Activated naive CD8-positive, alpha-beta T cell treated with anti-CD3 and anti-CD28 coated beads, Interleukin-2, amount 50 U/mL, for 16 hours (primary cell): Measurements from ENCODE around the gene PCDHGB7.
"Not testable (repeated sequence)": the region's sequence is repeated elsewhere in the genome, so short reads cannot be mapped to it uniquely, and the experiment has no call there.

Source experiments
- DNase-seq: peaks from one replicate; pipeline ENCODE4 v3.0.0-alpha.2; 2020; ENCODE audit warnings: low read depth, low spot score

PCDHGB7 gene

GRCh38 chr5:141397756-141398551 lies 19.5 kb upstream of the PCDHGB7 start, which contains the start of gene PCDHGB5:
Gene PCDHGB5, plus strand, starts transcription at chr5:141397947. Its CDS starts 181 bp downstream, at chr5:141398128.
- DNase-seq = not testable (repeated sequence)

- DNase-seq = no peak
These were observed 18.9 kb upstream of the PCDHGB7 start for GRCh38 chr5:141398608-141399007.

- no peak for DNase-seq
These were observed 17.8 kb upstream of the PCDHGB7 start for GRCh38 chr5:141399555-141400258.

DNA sequence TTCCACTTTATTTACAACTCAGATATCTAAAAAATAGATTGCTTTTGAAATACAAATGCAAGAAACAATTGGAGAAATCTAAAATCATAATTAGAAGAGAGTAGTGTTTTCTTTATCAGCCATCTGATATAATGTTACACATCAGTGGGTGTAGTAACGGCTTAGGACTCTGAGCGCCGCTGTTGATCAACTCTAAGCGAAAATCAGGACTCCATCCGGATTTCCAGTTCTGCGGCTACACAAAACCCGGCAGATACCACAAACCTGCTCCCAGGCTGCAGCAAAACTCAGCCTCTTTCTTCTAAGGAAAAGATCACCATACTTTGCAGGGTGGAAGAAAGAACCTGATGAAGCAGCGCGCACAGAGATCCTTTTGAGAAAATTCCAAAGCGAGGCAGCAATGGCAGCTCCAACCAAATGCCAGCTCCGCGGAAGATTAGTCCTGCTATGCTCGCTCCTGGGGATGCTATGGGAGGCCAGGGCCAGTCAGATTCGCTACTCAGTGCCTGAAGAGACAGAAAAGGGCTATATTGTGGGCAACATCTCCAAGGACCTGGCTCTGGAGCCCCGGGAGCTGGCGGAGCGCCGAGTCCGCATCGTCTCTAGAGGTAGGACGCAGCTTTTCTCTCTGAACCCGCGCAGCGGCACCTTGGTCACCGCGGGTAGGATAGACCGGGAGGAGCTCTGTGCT lies 14.8 kb upstream of the PCDHGB7 start, which contains the start of gene PCDHGA9:
TSS of gene PCDHGA9 (plus strand) at position 226 of the 691 bp plus-strand sequence. CDS start at position 401, 175 bp downstream.
- DNase-seq = no peak

DNA sequence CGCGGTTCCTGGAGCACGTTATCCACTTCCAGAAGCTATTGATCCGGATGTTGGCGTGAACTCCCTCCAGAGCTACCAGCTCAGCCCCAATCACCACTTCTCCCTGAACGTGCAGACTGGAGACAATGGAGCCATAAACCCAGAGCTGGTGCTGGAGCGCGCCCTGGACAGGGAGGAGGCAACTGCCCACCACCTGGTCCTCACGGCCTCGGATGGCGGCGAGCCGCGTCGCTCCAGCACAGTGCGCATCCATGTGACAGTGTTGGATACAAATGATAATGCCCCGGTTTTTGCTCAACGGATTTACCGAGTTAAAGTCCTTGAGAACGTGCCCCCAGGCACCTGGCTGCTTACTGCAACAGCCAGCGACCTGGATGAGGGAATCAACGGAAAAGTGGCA lies 14.1 kb upstream of the PCDHGB7 start:
- no peak for DNase-seq

DNA sequence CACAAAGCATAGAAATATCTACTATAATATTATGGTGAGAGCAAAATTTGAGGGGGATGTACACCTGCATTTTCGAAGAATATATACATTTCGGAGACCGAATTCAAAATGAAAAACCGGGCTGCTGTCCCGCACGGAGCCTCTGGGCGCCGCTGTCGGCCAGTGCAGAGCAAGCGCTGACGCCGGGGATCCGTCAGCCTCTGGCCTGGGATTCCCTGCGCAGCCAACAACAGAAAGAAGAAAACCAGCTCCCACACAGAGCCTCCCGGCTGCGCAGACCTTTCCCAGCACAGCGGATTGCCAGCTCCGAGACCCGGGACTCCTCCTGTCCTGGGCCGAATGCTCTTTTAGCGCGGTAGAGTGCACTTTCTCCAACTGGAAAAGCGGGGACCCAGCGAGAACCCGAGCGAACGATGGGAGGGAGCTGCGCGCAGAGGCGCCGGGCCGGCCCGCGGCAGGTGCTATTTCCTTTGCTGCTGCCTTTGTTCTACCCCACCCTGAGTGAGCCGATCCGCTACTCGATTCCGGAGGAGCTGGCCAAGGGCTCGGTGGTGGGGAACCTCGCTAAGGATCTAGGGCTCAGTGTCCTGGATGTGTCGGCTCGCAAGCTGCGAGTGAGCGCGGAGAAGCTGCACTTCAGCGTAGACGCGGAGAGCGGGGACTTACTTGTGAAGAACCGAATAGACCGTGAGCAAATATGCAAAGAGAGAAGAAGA lies 9.5 kb upstream of the PCDHGB7 start, which contains the start of gene PCDHGB6:
TSS of gene PCDHGB6 (plus strand) at position 232 of the 716 bp plus-strand sequence. CDS start at position 414, 182 bp downstream.
- DNase-seq = not testable (repeated sequence)

GRCh38 chr5:141409598-141410306 lies 7.7 kb upstream of the PCDHGB7 start:
- DNase-seq = no peak

- DNase-seq = no peak
These were observed 5.9 kb upstream of the PCDHGB7 start for GRCh38 chr5:141411575-141411974.

- peak; percentile 41 for DNase-seq
These were observed 4.5 kb upstream of the PCDHGB7 start, which contains the start of gene PCDHGA10 for GRCh38 chr5:141412854-141413539. Gene PCDHGA10, plus strand, starts transcription at chr5:141412987. Its CDS starts 189 bp downstream, at chr5:141413176.

DNA sequence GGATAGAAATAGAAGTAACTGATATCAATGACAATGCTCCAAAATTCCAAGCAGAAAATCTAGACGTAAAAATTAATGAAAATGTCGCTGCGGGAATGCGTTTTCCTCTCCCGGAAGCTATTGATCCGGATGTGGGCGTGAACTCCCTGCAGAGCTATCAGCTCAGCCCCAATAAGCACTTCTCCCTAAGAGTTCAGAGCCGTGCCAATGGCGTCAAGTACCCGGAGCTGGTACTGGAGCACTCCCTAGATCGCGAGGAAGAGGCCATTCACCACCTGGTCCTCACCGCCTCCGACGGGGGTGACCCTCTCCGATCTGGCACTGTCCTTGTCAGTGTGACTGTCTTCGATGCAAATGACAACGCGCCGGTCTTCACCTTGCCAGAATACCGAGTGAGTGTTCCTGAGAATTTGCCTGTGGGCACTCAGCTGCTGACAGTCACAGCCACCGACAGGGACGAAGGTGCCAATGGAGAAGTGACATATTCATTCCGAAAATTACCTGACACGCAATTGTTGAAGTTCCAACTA lies 3.9 kb upstream of the PCDHGB7 start:
- no peak for DNase-seq

- DNase-seq = not testable (repeated sequence)
These were observed 2.8 kb upstream of the PCDHGB7 start for GRCh38 chr5:141414548-141415274.

DNA sequence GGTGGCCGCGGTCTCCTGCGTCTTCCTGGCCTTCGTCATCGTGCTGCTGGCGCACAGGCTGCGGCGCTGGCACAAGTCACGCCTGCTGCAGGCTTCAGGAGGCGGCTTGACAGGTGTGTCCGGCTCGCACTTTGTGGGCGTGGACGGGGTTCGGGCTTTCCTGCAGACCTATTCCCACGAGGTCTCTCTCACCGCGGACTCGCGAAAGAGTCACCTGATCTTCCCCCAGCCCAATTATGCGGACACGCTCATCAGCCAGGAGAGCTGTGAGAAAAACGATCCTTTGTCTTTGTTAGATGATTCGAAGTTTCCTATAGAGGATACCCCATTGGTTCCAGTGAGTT lies 2.2 kb upstream of the PCDHGB7 start:
- not testable (repeated sequence) for DNase-seq

- no peak for DNase-seq
These were observed 1.8 kb downstream of the PCDHGB7 start for GRCh38 chr5:141419074-141419880.

GRCh38 chr5:141420855-141421488 lies 3.5 kb downstream of the PCDHGB7 start, which contains the start of gene PCDHGA11:
Gene PCDHGA11, plus strand, starts transcription at chr5:141421051. Its CDS starts 177 bp downstream, at chr5:141421228.
- no peak for DNase-seq

GRCh38 chr5:141421489-141421855 lies 4.0 kb downstream of the PCDHGB7 start:
- DNase-seq = no peak

DNA sequence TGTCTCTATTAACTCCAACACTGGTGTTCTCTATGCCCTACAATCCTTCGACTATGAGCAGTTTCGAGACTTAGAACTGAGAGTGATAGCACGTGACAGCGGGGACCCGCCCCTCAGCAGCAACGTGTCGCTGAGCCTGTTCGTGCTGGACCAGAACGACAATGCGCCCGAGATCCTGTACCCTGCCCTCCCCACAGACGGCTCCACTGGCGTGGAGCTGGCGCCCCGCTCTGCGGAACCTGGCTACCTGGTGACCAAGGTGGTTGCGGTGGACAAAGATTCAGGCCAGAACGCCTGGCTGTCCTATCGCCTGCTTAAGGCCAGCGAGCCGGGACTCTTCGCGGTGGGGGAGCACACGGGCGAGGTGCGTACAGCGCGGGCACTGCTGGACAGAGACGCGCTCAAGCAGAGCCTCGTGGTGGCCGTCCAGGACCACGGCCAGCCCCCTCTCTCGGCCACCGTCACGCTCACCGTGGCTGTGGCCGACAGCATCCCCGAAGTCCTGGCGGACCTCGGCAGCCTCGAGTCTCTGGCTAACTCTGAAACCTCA lies 5.3 kb downstream of the PCDHGB7 start:
- DNase-seq = no peak

DNA sequence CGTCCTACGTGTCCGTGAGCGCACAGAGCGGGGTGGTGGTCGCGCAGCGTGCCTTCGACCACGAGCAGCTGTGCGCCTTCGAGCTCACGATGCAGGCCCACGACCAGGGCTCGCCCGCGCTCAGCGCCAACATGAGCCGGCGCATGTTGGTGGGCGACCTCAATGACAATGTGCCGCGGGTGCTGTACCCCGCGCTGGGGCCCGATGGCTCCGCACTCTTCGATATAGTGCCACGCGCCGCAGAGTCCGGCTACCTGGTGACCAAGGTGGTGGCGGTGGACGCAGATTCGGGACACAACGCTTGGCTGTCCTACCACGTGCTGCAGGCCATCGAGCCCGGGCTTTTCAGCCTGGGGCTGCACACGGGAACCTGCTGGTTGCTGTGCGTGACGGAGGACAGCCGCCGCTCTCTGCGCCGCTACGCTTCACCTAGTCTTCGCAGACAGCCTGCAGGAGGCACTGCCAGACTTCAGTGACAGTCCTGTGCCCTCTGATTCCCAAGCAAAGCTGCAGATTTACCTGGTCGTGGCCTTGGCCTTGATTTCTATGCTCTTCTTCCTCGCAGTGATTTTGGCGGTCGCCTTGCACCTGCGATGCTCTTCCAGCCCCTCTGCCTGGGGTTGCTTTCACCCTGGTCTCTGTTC lies 10.4 kb downstream of the PCDHGB7 start:
- DNase-seq = no peak
